GM18505 (cell line): ENCODE measurements around the gene CCRL2.
"Not testable (repeated sequence)": the region's sequence is repeated elsewhere in the genome, so short reads cannot be mapped to it uniquely, and the experiment has no call there.

Source experiments
- ATAC-seq: cut with Tn5 transposase; IDR thresholded peaks from one replicate; pipeline ENCODE4 v1.9.1; 2021; ENCODE audit not compliant: unreplicated experiment
- POLR2A ChIP-seq: IDR thresholded peaks from 4 replicates; pipeline ENCODE4 v1.6.1; 2011; ENCODE audit warnings: borderline replicate concordance; ENCODE audit not compliant: insufficient read depth, insufficient read length; ENCODE audit errors: extremely low read depth

Gene CCRL2

GRCh38 chr3:46393011-46393410 is 14.0 kb upstream of the CCRL2 start:
- TF ChIP-seq POLR2A = no peak
- no peak for ATAC-seq

DNA sequence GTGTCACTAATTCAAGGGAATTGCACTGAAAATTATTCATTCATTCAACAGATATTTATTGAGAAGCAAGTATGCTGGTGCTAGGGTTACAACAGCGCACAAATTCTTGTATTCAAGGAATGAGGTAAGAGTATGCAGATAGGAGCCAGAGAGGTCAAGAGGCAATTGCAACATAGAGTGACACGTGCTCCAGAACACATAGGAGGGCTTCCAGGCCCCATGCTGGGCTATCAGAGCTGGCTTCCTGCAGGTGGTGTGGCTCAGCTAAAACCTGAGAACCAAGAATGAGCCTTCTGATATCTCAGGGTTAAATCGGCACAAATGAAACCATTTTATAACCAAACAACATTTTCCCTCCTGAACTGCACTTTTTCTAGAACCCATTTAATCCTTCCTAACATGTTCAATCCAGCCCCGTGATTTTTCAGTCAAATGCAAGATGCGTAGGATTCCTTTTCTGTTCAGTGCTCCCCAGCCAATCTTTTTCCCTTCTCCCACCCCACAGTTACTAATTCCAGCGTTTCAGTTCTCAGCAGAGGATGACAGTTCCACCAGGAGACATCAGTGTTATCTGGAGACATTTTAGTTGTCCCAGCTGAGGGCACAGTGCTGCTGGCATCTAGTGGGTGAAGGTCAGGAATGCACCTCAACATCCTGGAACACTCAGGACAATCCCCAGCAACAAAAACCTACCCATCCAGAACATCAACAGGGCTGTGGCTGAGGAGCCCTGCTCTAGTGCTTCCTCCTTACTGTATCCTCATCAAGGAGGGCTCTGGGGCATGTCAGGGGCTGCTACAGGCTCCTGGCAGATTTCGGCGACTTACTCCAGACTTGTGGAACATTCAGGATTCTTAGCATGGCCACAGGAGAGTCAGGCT is 13.3 kb upstream of the CCRL2 start:
- TF ChIP-seq POLR2A = no peak
- ATAC-seq = no peak

DNA sequence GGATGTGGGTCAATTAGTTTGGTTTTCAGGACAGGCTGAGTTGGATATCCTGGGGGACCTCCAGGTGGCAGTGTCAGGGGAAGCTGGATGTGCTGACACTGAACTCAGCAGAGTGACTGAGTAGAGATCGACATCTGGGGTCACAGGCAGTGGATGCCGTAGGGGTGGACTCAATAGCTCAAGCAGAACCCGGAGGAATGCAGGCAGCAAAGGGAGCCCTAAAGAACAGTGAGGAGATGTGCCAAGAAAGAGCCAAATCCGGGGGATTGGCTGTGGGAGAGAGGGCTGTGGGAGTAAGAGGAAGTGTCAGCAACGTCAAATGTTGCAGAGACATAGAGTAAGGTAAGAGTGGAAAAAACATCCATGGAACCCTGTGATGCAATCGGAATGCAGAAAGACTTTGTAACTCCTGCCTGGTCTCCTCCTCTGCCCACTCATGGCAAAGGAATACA is 11.8 kb upstream of the CCRL2 start:
- ATAC-seq = no peak
- TF ChIP-seq POLR2A = no peak

GRCh38 chr3:46395766-46396530 is 11.1 kb upstream of the CCRL2 start:
- TF ChIP-seq POLR2A = no peak
- no peak for ATAC-seq

- no peak for TF ChIP-seq POLR2A
These were observed 9.9 kb upstream of the CCRL2 start for GRCh38 chr3:46397111-46397510.

DNA sequence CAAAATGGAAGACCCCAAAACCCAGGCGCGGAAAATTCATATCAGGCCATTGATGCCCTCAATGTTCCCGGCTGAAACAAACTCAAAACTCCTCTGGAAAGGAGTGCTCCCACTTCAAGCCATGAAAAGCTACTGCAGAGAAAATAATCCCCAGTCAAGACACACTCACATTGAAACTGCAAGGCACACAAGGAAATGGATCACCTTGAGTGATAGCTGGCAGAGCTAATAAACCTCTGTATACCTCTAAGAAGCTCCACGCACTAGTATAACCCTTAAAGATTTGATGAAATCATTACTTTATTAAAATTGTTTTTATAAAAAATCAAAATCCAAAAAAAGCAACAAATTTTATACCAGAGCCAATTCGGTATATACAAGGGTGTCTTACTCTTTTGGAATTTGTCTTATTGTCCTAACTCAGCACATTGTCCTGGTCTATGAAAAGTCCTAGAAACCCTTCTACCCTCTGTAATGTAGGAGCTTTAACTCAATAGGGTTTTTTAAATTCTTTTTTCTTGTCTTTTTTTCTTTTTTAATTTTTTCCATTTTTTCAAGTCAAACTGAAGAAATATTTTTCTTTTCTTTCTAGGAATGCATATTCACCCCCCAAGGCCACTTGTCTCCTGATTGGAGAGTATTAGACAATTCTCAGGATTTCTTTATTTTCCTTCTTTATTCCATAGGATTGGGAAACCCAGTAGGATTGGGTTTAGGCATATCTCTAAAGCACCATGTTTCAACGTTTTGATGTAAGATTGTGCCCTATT is 8.7 kb upstream of the CCRL2 start:
- TF ChIP-seq POLR2A = no peak
- no peak for ATAC-seq

More at GRCh38 chr3:46397111-46397510, 9.9 kb upstream of the CCRL2 start:
- no peak for ATAC-seq

- no peak for ATAC-seq
- TF ChIP-seq POLR2A = no peak
These were observed 8.0 kb upstream of the CCRL2 start for GRCh38 chr3:46399098-46399497.

DNA sequence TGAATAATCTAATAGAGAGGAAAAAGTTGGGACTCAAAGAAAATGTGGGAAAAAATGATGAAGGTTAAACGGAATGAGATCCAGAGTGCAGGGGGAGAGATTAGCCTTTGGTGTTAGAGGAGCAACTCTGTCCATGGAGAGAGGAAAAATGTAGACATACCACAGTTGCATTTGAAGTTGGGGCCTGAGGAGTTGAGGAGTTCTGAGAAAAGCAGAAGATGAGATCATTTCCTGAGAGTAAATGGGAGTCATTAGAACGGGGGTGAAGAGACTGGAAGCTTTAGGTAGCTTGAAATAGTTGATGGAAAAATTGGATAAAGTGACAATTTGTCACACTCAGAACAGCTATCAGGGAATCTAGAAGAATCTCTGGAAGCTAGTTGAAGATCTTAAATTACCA is 7.5 kb upstream of the CCRL2 start:
- no peak for ATAC-seq
- TF ChIP-seq POLR2A = no peak

DNA sequence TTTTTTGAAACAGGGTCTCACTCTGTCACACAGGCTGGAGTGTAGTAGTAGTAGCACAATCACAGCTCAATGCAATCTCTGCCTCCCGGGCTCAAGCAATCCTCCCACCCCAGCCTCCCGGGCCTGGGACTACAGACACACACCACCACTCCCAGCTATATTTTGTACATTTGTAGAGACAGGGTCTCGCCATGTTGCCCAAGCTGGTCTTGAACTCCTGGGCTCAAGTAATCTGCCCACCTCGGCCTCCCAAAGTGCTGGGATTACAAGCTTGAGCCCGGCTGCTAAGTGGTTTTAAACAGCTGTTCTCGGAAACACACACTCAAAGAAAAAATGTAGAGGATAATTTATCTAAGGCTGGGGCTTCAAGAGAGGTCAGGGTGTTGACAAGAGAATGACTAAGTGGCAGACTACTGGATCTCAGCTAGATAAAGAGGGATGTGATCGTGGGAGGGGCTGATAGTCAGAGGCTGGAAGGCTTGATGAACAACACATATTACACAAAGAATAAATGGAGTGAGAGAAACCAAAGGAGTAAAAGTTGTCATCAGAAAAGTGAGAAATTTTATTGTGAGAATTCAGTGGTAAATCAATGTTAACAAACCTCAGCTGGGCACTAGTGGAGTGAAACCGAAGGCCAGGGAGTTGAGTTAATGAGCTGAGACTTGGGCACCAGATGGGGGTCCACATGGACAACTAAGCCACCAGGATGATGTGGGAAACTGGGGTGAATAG is 6.9 kb upstream of the CCRL2 start:
- no peak for ATAC-seq

GRCh38 chr3:46400846-46401245 is 6.2 kb upstream of the CCRL2 start:
- no peak for ATAC-seq
- TF ChIP-seq POLR2A = no peak

More for the DNA sequence above, 6.9 kb upstream of the CCRL2 start:
- TF ChIP-seq POLR2A = no peak

GRCh38 chr3:46401579-46401978 is 5.5 kb upstream of the CCRL2 start:
- ATAC-seq = no peak
- TF ChIP-seq POLR2A = no peak

DNA sequence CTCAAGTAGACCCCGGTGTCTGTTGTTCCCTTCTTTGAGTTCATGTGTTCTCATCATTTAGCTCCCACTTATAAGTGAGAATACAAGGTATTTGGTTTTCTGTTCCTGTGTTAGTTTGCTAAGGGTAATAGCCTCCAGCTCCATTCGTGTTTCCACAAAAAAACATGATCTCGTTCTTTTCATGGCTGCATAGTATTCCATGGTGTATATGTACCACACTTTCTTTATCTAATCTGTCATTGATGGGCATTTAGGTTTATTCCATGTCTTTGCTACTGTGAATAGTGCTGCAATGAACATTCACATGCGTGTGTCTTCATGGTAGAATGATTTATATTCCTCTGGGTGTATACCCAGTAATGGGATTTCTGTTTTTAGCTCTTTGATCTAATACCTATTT is 4.2 kb upstream of the CCRL2 start:
- not testable (repeated sequence) for ATAC-seq

DNA sequence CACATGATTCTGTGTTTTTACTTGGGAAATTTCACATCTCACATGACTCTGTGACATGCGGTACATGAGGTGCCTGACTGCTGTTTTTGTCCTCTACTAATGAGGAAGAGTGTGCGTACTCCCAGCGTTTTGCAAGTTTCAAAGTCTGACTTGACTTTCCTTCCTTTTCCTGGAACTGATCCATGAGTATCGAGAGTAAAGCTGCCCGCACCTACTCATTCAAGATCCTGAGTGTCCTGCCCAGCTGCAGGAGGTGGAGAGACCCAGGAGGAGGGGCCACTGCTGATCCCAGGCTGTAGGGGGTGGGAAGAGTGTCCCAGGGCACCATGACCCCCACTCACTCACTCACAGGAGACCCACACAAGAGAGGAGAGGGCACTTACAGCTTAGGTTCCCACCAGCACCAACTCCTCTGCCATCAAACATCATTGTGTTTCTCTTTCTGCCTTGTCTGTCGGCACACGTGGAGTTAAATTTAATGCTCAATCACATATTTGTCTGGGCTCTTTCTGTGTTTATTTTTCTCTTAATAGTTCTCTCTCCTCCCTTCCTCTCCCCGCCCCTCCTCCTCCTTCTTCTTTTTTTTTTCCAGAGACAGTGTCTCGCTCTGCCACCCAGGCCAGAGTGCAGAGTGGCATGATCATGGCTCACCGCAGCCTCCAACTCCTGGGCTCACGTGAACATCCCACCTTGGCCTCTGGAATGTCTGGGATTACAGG is 1.6 kb upstream of the CCRL2 start:
- no peak for ATAC-seq
- TF ChIP-seq POLR2A = no peak

DNA sequence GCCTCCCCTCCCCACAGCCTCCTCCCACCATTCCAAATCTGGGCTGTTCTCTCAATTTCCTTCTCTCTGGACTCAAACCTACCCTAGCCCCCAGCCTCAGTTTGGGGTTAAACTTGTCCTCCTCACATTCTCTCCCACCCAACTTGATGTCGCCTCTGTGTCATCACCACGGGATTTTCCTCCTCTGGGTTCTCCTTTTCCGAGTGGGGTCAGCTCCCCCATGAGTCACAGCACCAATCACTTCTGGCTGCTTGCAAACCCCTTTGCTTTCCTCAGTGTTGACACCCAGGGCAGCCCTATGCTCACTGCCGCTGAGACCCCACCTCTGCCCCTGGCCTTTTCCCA is 644 bp upstream of the CCRL2 start:
- no peak for ATAC-seq
- TF ChIP-seq POLR2A = no peak
